ENCODE measurements around the gene SERPINA5. TPM values are rescaled to one million over a fixed set of nuclear protein-coding genes. Genes with fewer than 3 reads are reported as not detected.

The SERPINA5 gene
- polyA plus RNA-seq, 2 of the 4 experiments (the other 2 are of a cell fraction): 0.74 to 0.78 TPM

GRCh38 chr14:94572637-94573303, 8.5 kb upstream of the SERPINA5 start:
- H3K4me3 ChIP-seq: no peak overlapping the region
- H3K4me2 ChIP-seq: no peak overlapping the region
- no peaks in the 10 kb centered on the region for H3K9me3 ChIP-seq
- DNase-seq (ENCODE audit: low read depth in 1 of 2, low spot score in 1 of 2) (no peak), FAIRE-seq (no peak), ATAC-seq (no peak)
- TF ChIP-seq FOSB (CRISPR knock-in tag; IDR thresholded peaks at IDR 0.05) (no peak), KDM5A (IDR thresholded peaks at IDR 0.05) (no peak), MAZ (IDR thresholded peaks at IDR 0.05; ENCODE audit: borderline replicate concordance, low read depth, low read length) (no peak), JUN (IDR thresholded peaks at IDR 0.05) (no peak)
- 69% methylated on average over 7 of the region's 7 CpGs for WGBS (ENCODE audit: missing lambda C conversion rate)
- ChIA-PET CTCF (interaction anchor here (2.2 kb wide), 1 partner anchor 11 kb away, joined by 10 read pairs; no protein-coding TSS in a partner anchor), POLR2A (no interaction called here)
- no peaks in the 10 kb centered on the region for H3K4me1 ChIP-seq
- no peak overlapping the region for H3K27ac ChIP-seq

- 61% methylated on average over 6 of the region's 6 CpGs for WGBS (ENCODE audit: missing lambda C conversion rate)
- ATAC-seq (no peak), DNase-seq (ENCODE audit: low read depth in 1 of 2, low spot score in 1 of 2) (no peak), FAIRE-seq (no peak)
- ChIA-PET POLR2A (no interaction called here), CTCF (interaction anchor here (2.2 kb wide), 1 partner anchor 10 kb away, joined by 10 read pairs; no protein-coding TSS in a partner anchor)
- no peaks in the 10 kb centered on the region for H3K9me3 ChIP-seq
- H3K4me2 ChIP-seq: no peak overlapping the region
- no peak for TF ChIP-seq MAZ (IDR thresholded peaks at IDR 0.05; ENCODE audit: borderline replicate concordance, low read depth, low read length)
- no peak for TF ChIP-seq RAD21 (conservative IDR thresholded peaks at IDR 0.05 in 1 of 2, IDR thresholded peaks at IDR 0.05 in 1 of 2)
- TF ChIP-seq BHLHE40 (IDR thresholded peaks at IDR 0.05; ENCODE audit: low read depth, low read length): no peak
- no peak for TF ChIP-seq SREBF2 (IDR thresholded peaks at IDR 0.05)
- no peak for TF ChIP-seq EHF (CRISPR knock-in tag; IDR thresholded peaks at IDR 0.05)
- TF ChIP-seq JUN (IDR thresholded peaks at IDR 0.05): no peak
- no peak for TF ChIP-seq ELK1 (IDR thresholded peaks at IDR 0.05; ENCODE audit: low read depth, low read length)
- no peak for TF ChIP-seq NFE2L2 (conservative IDR thresholded peaks at IDR 0.05; ENCODE audit: low read length)
- no peak for TF ChIP-seq HES2 (IDR thresholded peaks at IDR 0.05)
- no peak for TF ChIP-seq POLR2AphosphoS2 (conservative IDR thresholded peaks at IDR 0.05; ENCODE audit: low read length)
- TF ChIP-seq KDM1A (IDR thresholded peaks at IDR 0.05; ENCODE audit: low read depth): no peak
- TF ChIP-seq HEYL (CRISPR knock-in tag; IDR thresholded peaks at IDR 0.05): no peak
- no peak for TF ChIP-seq HDAC2 (IDR thresholded peaks at IDR 0.05)
- TF ChIP-seq POLR2A (IDR thresholded peaks at IDR 0.05; ENCODE audit: low read length): no peak
- no peak for TF ChIP-seq HMGXB4 (CRISPR knock-in tag; IDR thresholded peaks at IDR 0.05; ENCODE audit: borderline replicate concordance)
- TF ChIP-seq HOXA7 (CRISPR knock-in tag; IDR thresholded peaks at IDR 0.05): no peak
- no peak for TF ChIP-seq TP53 (CRISPR knock-in tag; IDR thresholded peaks at IDR 0.05)
- TF ChIP-seq E2F6 (IDR thresholded peaks at IDR 0.05; ENCODE audit: borderline replicate concordance, low read depth): no peak
- no peak for TF ChIP-seq ZFP36 (IDR thresholded peaks at IDR 0.05; ENCODE audit: borderline replicate concordance, partially characterized antibody)
- TF ChIP-seq GATA3 (IDR thresholded peaks at IDR 0.05; ENCODE audit: borderline replicate concordance): no peak
- H3K4me3 ChIP-seq: no peak overlapping the region
- H3K4me1 ChIP-seq: no peaks in the 10 kb centered on the region
- H3K27ac ChIP-seq: no peak overlapping the region
Observed at GRCh38 chr14:94573475-94574277, 7.5 kb upstream of the SERPINA5 start.

Data from A549 (cell line).